Measurements from ENCODE around the gene CLASP1.

The CLASP1 gene

DNA sequence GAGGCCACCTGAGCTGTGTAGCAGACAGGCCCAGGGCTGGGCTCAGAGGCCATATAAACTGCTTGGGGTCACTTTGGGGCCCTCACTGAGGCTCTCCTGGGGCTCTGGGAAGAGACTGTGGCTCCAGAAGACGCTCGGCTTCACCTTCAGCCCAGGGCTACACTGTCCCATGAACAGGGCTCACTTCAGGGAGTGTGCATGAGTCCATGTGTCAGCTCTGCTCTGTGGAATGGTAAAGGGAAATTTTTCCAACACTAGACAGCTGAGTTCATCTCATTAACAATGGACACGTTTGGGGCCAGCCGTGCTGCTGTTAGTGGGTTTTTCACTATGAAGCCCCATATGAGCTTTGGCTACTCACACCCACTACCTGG is 298.9 kb downstream of the CLASP1 start:
- TF ChIP-seq, protein P1, sequence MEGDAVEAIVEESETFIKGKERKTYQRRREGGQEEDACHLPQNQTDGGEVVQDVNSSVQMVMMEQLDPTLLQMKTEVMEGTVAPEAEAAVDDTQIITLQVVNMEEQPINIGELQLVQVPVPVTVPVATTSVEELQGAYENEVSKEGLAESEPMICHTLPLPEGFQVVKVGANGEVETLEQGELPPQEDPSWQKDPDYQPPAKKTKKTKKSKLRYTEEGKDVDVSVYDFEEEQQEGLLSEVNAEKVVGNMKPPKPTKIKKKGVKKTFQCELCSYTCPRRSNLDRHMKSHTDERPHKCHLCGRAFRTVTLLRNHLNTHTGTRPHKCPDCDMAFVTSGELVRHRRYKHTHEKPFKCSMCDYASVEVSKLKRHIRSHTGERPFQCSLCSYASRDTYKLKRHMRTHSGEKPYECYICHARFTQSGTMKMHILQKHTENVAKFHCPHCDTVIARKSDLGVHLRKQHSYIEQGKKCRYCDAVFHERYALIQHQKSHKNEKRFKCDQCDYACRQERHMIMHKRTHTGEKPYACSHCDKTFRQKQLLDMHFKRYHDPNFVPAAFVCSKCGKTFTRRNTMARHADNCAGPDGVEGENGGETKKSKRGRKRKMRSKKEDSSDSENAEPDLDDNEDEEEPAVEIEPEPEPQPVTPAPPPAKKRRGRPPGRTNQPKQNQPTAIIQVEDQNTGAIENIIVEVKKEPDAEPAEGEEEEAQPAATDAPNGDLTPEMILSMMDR (IDR thresholded peaks at IDR 0.05) = no peak

DNA sequence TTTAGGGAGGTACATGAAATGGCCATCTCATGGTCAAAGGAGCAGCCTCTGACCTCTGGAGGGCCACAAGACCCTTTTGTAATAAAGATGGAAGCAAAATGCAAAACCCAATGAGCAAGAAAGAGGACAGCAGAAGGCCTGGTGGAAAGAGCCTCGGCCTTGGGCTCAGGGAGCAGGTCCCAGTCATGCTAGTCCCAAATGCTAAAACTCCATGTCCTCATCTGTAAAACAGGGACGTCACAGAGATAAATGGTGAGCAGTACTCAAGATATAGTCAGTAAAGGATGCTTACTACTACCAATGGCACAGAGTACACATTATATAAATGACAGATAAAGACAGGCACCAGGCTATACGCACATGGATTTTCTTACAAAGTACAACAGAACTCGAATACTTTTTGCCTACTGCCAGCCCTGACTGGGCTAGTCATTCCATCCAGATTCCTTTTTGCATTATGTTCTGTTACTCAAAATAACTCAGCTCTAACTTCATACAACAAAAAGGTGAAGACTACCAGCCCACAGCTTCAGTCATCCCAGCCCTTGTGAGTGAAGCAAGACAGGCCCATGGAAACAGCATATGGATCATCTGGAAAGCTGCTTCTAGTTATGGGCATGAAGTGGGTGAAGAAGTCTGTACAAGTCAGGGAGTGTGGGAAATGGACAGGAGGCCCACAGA is 299.4 kb downstream of the CLASP1 start:
- TF ChIP-seq, protein P1 (IDR thresholded peaks at IDR 0.05) = no peak

DNA sequence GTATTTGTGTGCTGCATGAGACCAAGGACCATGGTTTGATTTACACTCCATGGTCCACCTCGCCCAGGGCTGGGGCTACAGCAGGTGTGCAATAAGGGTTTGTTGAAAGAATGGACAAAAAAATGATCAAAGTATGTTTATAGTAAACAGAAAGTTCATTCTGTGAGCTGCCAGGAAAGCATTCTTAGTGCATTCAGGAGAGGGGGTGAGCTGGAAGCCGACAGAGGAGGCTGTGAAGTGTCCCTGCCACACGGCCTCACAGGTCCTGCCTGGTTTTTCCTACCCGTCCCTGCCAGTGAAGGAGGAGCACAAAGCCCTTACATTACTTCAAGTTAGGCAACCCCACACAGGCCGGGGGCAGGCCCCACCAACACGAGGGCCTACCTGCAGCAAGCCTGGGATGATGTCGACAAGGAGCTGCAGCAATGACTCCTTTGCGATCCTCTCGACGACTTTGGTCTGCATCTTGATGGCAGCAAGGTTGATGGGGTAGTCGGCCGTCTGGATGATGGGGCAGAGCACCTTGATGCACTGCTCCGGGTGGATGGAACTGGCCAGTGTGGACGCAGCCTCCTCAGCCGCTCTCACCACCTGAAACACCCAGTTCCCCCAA is 301.0 kb downstream of the CLASP1 start:
- TF ChIP-seq, protein P1 (IDR thresholded peaks at IDR 0.05) = no peak

DNA sequence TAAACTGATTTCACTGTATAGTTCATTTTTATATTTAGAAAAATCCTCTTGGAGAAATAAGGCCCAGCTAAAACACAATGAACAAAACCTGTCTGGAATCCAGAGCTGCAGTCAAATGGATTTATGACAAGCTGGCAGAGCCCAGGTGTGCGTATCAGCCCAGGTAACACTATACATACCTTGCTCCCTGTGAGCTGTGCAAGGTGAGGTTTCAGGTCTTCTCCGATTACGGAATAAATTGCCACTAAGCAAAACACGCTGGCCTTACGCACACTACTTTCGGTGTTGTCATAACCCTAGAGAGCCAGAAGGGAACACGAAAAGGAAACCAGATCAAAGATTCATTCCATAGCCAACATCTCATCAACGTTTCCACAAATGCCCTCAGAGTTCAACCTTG is 302.4 kb downstream of the CLASP1 start:
- TF ChIP-seq, protein P1 (IDR thresholded peaks at IDR 0.05) = no peak

DNA sequence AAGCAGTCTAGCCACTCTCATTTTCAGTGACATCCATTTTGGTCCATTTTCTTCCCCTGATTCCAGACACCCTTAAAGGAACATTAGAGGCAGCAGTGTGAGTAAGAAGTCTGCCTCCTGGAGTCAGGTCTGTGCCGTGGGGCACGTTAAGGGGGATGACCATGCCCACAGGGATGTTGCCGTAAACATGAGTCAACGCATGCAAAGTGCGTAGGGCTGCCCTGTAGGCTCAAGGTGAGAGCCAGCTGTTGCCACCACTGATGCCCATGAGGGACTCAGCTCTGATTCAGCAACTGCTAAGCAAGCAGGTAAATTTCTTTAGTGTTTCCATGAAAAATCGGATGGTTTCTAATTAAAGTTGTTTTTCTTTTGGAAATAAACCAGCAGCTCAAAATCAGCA is 302.9 kb downstream of the CLASP1 start:
- TF ChIP-seq, protein P1 (IDR thresholded peaks at IDR 0.05) = no peak

DNA sequence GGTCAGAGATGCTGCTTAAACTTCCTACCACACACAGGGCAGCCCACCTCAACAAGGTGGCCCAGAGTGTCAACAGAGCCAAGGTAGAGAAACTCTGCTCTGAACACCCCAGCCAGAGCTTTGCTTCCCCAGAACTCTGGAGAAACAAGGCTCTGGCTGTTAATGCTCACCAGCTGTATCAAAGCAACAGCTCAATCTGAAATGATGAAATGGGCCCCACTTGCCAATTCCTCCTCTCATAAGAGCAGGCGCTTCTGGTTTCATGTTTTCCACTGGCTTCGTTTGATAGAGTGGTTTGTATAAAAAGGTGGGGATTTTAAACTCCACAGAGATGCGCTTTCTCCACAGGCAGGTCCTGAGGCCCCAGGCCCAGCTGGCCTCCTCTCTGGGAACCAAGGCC is 303.4 kb downstream of the CLASP1 start:
- TF ChIP-seq, protein P1 (IDR thresholded peaks at IDR 0.05) = no peak

DNA sequence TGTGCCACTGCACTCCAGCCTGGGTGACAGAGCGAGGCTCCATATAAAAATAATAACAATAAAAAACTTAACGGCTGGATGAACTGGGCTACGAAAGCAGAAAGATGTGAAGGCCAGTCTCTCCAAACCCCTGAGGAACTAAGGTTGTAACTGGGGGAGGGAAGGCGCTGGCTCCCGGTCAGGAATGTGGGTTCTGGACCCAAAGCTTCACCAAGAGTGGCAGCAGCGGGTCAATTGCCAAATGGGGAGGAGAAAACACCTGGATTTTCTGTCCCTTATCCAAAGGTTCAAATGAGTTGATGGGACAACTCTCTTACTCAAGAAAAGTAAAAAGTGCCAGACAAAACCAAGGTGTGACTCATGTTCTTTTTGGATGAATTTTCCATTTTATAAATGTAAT is 304.2 kb downstream of the CLASP1 start:
- TF ChIP-seq, protein P1 (IDR thresholded peaks at IDR 0.05) = no peak
